Measurements from ENCODE around the gene ERAS.

The ERAS gene, protein sequence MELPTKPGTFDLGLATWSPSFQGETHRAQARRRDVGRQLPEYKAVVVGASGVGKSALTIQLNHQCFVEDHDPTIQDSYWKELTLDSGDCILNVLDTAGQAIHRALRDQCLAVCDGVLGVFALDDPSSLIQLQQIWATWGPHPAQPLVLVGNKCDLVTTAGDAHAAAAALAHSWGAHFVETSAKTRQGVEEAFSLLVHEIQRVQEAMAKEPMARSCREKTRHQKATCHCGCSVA

GRCh38 chrX:48826135-48826875 lies at the start of gene ERAS:
TSS of gene ERAS (plus strand) at chrX:48826513. CDS start at chrX:48829124, 2,611 bp downstream.
- H3K36me3 ChIP-seq (ENCODE audit: control insufficient read depth, insufficient read depth, low read length, severe bottlenecking): peaks cover 9% of the 10 kb centered on the region
- H3K4me3 ChIP-seq (ENCODE audit: low read length): no peak within 1 kb of the TSS
- DNase-seq (ENCODE audit: low read depth): no peak
- peaks cover 17% of the 10 kb centered on the region for H3K27me3 ChIP-seq (replicated peaks; ENCODE audit: control insufficient read depth, insufficient read depth, low read length)
- H3K9me3 ChIP-seq (ENCODE audit: control insufficient read depth, low read length): peaks cover 8% of the 10 kb centered on the region
- no peak within 1 kb of the TSS for H3K9ac ChIP-seq (ENCODE audit: low read length)
- no peaks in the 10 kb centered on the region for H3K4me1 ChIP-seq (ENCODE audit: control insufficient read depth, insufficient read depth, low read length)

- Histone ChIP-seq H3K27me3 (replicated peaks; ENCODE audit: control insufficient read depth, insufficient read depth, low read length) (peaks cover 45% of the 10 kb centered on the region), H3K9me3 (ENCODE audit: control insufficient read depth, low read length) (peaks cover 20% of the 10 kb centered on the region), H3K9ac (ENCODE audit: low read length) (no peak overlapping the region), H3K4me1 (ENCODE audit: control insufficient read depth, insufficient read depth, low read length) (no peaks in the 10 kb centered on the region), H3K36me3 (ENCODE audit: control insufficient read depth, insufficient read depth, low read length, severe bottlenecking) (no peaks in the 10 kb centered on the region), H3K4me3 (ENCODE audit: low read length) (no peak overlapping the region)
- DNase-seq (ENCODE audit: low read depth): no peak
These were observed 49.4 kb upstream of the ERAS start for GRCh38 chrX:48776818-48777439.

GRCh38 chrX:48779399-48779798 lies 46.9 kb upstream of the ERAS start:
- Histone ChIP-seq H3K4me1 (ENCODE audit: control insufficient read depth, insufficient read depth, low read length) (no peaks in the 10 kb centered on the region), H3K27me3 (replicated peaks; ENCODE audit: control insufficient read depth, insufficient read depth, low read length) (peaks cover 39% of the 10 kb centered on the region), H3K9me3 (ENCODE audit: control insufficient read depth, low read length) (peaks cover 20% of the 10 kb centered on the region), H3K9ac (ENCODE audit: low read length) (no peak overlapping the region), H3K4me3 (ENCODE audit: low read length) (no peak overlapping the region), H3K36me3 (ENCODE audit: control insufficient read depth, insufficient read depth, low read length, severe bottlenecking) (no peaks in the 10 kb centered on the region)
- DNase-seq (ENCODE audit: low read depth): no peak

- DNase-seq (ENCODE audit: low read depth): no peak
- no peak overlapping the region for H3K4me3 ChIP-seq (ENCODE audit: low read length)
- no peak overlapping the region for H3K9ac ChIP-seq (ENCODE audit: low read length)
- H3K36me3 ChIP-seq (ENCODE audit: control insufficient read depth, insufficient read depth, low read length, severe bottlenecking): no peaks in the 10 kb centered on the region
- peaks cover 11% of the 10 kb centered on the region for H3K9me3 ChIP-seq (ENCODE audit: control insufficient read depth, low read length)
- no peaks in the 10 kb centered on the region for H3K4me1 ChIP-seq (ENCODE audit: control insufficient read depth, insufficient read depth, low read length)
- peaks cover 36% of the 10 kb centered on the region for H3K27me3 ChIP-seq (replicated peaks; ENCODE audit: control insufficient read depth, insufficient read depth, low read length)
These were observed 44.6 kb upstream of the ERAS start for GRCh38 chrX:48781705-48782104.

GRCh38 chrX:48782216-48782615 lies 44.1 kb upstream of the ERAS start:
- DNase-seq (ENCODE audit: low read depth): no peak
- peaks cover 11% of the 10 kb centered on the region for H3K9me3 ChIP-seq (ENCODE audit: control insufficient read depth, low read length)
- H3K4me1 ChIP-seq (ENCODE audit: control insufficient read depth, insufficient read depth, low read length): no peaks in the 10 kb centered on the region
- peaks cover 36% of the 10 kb centered on the region for H3K27me3 ChIP-seq (replicated peaks; ENCODE audit: control insufficient read depth, insufficient read depth, low read length)
- H3K36me3 ChIP-seq (ENCODE audit: control insufficient read depth, insufficient read depth, low read length, severe bottlenecking): no peaks in the 10 kb centered on the region
- H3K4me3 ChIP-seq (ENCODE audit: low read length): no peak overlapping the region
- H3K9ac ChIP-seq (ENCODE audit: low read length): no peak overlapping the region

- Histone ChIP-seq H3K4me1 (ENCODE audit: control insufficient read depth, insufficient read depth, low read length) (no peaks in the 10 kb centered on the region), H3K9ac (ENCODE audit: low read length) (no peak overlapping the region), H3K9me3 (ENCODE audit: control insufficient read depth, low read length) (peaks cover 5% of the 10 kb centered on the region), H3K27me3 (replicated peaks; ENCODE audit: control insufficient read depth, insufficient read depth, low read length) (peaks cover 36% of the 10 kb centered on the region), H3K4me3 (ENCODE audit: low read length) (no peak overlapping the region), H3K36me3 (ENCODE audit: control insufficient read depth, insufficient read depth, low read length, severe bottlenecking) (no peaks in the 10 kb centered on the region)
- no peak for DNase-seq (ENCODE audit: low read depth)
These were observed 43.5 kb upstream of the ERAS start for GRCh38 chrX:48782795-48783194.

GRCh38 chrX:48784726-48785125 lies 41.6 kb upstream of the ERAS start:
- H3K4me1 ChIP-seq (ENCODE audit: control insufficient read depth, insufficient read depth, low read length): no peaks in the 10 kb centered on the region
- no peaks in the 10 kb centered on the region for H3K9me3 ChIP-seq (ENCODE audit: control insufficient read depth, low read length)
- no peak for DNase-seq (ENCODE audit: low read depth)
- H3K27me3 ChIP-seq (replicated peaks; ENCODE audit: control insufficient read depth, insufficient read depth, low read length): peaks cover 37% of the 10 kb centered on the region
- no peak overlapping the region for H3K4me3 ChIP-seq (ENCODE audit: low read length)
- H3K9ac ChIP-seq (ENCODE audit: low read length): no peak overlapping the region
- H3K36me3 ChIP-seq (ENCODE audit: control insufficient read depth, insufficient read depth, low read length, severe bottlenecking): no peaks in the 10 kb centered on the region

- DNase-seq (ENCODE audit: low read depth): no peak
- H3K4me1 ChIP-seq (ENCODE audit: control insufficient read depth, insufficient read depth, low read length): no peaks in the 10 kb centered on the region
- H3K9ac ChIP-seq (ENCODE audit: low read length): no peak overlapping the region
- no peaks in the 10 kb centered on the region for H3K9me3 ChIP-seq (ENCODE audit: control insufficient read depth, low read length)
- H3K36me3 ChIP-seq (ENCODE audit: control insufficient read depth, insufficient read depth, low read length, severe bottlenecking): no peaks in the 10 kb centered on the region
- no peak overlapping the region for H3K4me3 ChIP-seq (ENCODE audit: low read length)
- H3K27me3 ChIP-seq (replicated peaks; ENCODE audit: control insufficient read depth, insufficient read depth, low read length): peaks cover 39% of the 10 kb centered on the region
These were observed 41.1 kb upstream of the ERAS start for GRCh38 chrX:48785186-48785539.

DNA sequence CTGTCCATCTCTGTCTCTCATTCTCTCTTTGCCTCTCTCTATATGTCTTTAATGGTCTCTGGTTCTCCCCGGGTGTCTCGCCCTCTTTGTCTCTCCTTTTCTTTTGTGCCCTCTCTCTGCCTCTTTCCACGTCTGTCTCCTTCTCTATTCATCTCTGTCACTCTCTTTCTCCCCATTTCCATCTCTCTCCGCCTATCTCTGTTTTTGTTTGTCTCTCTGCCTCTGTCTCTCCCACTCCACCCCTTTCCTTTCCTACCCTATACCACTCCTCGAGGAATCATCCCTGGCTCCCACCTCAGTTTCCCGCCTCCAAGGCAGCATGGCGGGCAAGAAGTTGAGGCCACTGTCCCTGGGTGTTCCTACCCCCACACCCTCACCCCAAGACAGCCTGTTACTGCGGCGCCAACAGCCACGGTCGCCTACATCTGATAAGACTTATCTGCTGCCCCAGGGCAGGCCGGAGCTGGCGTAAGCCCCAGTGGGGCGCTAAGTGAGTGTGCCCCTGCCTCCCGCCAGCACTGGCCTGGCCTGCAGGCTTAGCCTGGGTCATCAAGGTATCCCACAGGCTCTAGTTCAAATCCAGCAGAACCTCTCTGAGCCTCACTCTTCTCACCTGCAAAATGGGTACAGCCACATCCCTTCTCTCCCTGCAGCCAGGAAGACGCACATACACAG lies 40.6 kb upstream of the ERAS start:
- no peaks in the 10 kb centered on the region for H3K4me1 ChIP-seq (ENCODE audit: control insufficient read depth, insufficient read depth, low read length)
- H3K36me3 ChIP-seq (ENCODE audit: control insufficient read depth, insufficient read depth, low read length, severe bottlenecking): no peaks in the 10 kb centered on the region
- H3K9ac ChIP-seq (ENCODE audit: low read length): no peak overlapping the region
- no peak overlapping the region for H3K4me3 ChIP-seq (ENCODE audit: low read length)
- no peak for DNase-seq (ENCODE audit: low read depth)
- no peaks in the 10 kb centered on the region for H3K9me3 ChIP-seq (ENCODE audit: control insufficient read depth, low read length)
- H3K27me3 ChIP-seq (replicated peaks; ENCODE audit: control insufficient read depth, insufficient read depth, low read length): peaks cover 39% of the 10 kb centered on the region

DNA sequence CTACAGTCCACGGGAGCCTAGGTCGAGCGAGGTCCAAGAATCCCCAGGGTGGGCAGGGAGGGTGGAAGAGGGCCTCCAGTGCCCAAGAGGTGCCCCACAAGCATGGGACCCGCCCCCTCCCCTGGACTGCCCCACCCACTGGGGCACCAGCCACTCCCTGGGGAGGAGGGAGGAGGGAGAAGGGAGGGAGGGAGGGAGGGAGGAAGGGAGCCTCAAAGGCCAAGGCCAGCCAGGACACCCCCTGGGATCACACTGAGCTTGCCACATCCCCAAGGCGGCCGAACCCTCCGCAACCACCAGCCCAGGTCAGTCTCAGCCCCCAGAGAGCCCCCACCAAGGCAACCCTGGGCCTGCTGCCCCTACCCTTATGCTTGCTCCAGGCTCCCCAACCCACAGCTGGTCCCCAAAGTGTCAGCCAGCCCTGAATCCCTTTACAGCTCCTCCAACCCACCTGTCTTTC lies 39.9 kb upstream of the ERAS start, which contains the start of gene GATA1:
TSS of gene GATA1 (plus strand) at position 250 of the 460 bp plus-strand sequence. CDS start 4,520 bp downstream, outside the sequence.
- Histone ChIP-seq H3K9me3 (ENCODE audit: control insufficient read depth, low read length) (no peaks in the 10 kb centered on the region), H3K9ac (ENCODE audit: low read length) (no peak within 1 kb of the TSS), H3K4me1 (ENCODE audit: control insufficient read depth, insufficient read depth, low read length) (no peaks in the 10 kb centered on the region), H3K27me3 (replicated peaks; ENCODE audit: control insufficient read depth, insufficient read depth, low read length) (peaks cover 44% of the 10 kb centered on the region), H3K4me3 (ENCODE audit: low read length) (no peak within 1 kb of the TSS), H3K36me3 (ENCODE audit: control insufficient read depth, insufficient read depth, low read length, severe bottlenecking) (no peaks in the 10 kb centered on the region)
- DNase-seq (ENCODE audit: low read depth): no peak
